CD4-positive, CD25-positive, alpha-beta regulatory T cell (primary cell): ENCODE data around the gene RAB28. TPM values are rescaled to one million over a fixed set of nuclear protein-coding genes. Genes with fewer than 3 reads are reported as not detected.
A peak's percentile ranks its signal among the peaks of the same experiment; 100 is the strongest.

Experiments used
- ATAC-seq, 2 donors: fragments of 150-1000 bp; cut with Tn5 transposase; one replicate each; pipeline ENCODE4 v1.10.0; 2021; ENCODE audit warnings: low read depth in 2 of 2, moderate number of reproducible peaks in 2 of 2, moderate library complexity in 1 of 2
- DNase-seq, 3 donors: peaks; one replicate each; pipeline versions ENCODE4 v3.0.0 to v3.0.0-alpha.2; 2012 to 2022; ENCODE audit warnings: mixed read lengths in 1 of 3
- H3K27ac ChIP-seq: one replicate; pipeline ENCODE4 v1.7.0; 2013; ENCODE audit warnings: mild to moderate bottlenecking, low read length; ENCODE audit not compliant: insufficient read depth, poor library complexity, severe bottlenecking
- H3K27me3 ChIP-seq: one replicate; pipeline ENCODE4 v1.7.0; 2013; ENCODE audit warnings: low read length; ENCODE audit not compliant: control insufficient read depth, insufficient read depth
- H3K36me3 ChIP-seq: one replicate; pipeline ENCODE4 v1.7.0; 2013; ENCODE audit warnings: mild to moderate bottlenecking, low read length, moderate library complexity; ENCODE audit not compliant: control insufficient read depth, insufficient read depth
- H3K4me1 ChIP-seq: 2 replicates; pipeline ENCODE4 v1.7.0; 2013; ENCODE audit warnings: mild to moderate bottlenecking, low read length; ENCODE audit not compliant: insufficient read depth, control insufficient read depth, poor library complexity, severe bottlenecking
- H3K4me3 ChIP-seq: one replicate; pipeline ENCODE4 v1.7.0; 2013; ENCODE audit warnings: low read depth, mild to moderate bottlenecking, low read length, moderate library complexity
- H3K9me3 ChIP-seq, 2 experiments: 1 replicate in 1 of 2; 2 replicates in 1 of 2; pipeline ENCODE4 v1.7.0; 2013; ENCODE audit warnings: low read length in 2 of 2, mild to moderate bottlenecking in 1 of 2, moderate library complexity in 1 of 2; ENCODE audit not compliant: control insufficient read depth in 2 of 2
- H3K27ac Mint-ChIP-seq, 3 donors: one replicate each; pipeline ENCODE4 v1.8.0; 2020 to 2022; ENCODE audit warnings: mild to moderate bottlenecking in 3 of 3, mixed read lengths in 3 of 3, moderate library complexity in 2 of 3
- H3K27me3 Mint-ChIP-seq: one replicate; pipeline ENCODE4 v1.8.0; 2022; ENCODE audit warnings: mild to moderate bottlenecking, mixed read lengths
- H3K36me3 Mint-ChIP-seq: one replicate; pipeline ENCODE4 v1.8.0; 2020; ENCODE audit warnings: mixed read lengths
- H3K4me1 Mint-ChIP-seq, 4 donors: one replicate each; pipeline ENCODE4 v1.8.0; 2020 to 2022; ENCODE audit warnings: mixed read lengths in 4 of 4, mild to moderate bottlenecking in 1 of 4
- H3K4me3 Mint-ChIP-seq, 4 donors: one replicate each; pipeline ENCODE4 v1.8.0; 2020 to 2022; ENCODE audit warnings: mild to moderate bottlenecking in 4 of 4, mixed read lengths in 4 of 4, moderate library complexity in 3 of 4
- H3K9me3 Mint-ChIP-seq, 7 donors: one replicate each; pipeline ENCODE4 v1.8.0; 2020 to 2022; ENCODE audit warnings: mixed read lengths in 7 of 7, mild to moderate bottlenecking in 3 of 7, moderate library complexity in 2 of 7
- polyA plus RNA-seq, 4 donors: library from polyadenylated mRNA; unstranded; fragments of 300-500 nt; fragmentation: Illumina TruSeq; gene quantifications; one replicate each; pipeline ENCODE4 v1.2.3, GENCODE V29; 2021
- total RNA-seq: library from RNA; stranded (reverse); gene quantifications from one replicate; pipeline ENCODE4 v1.2.3, GENCODE V29; 2022

Gene RAB28
- total and polyA plus RNA-seq, 5 donors from 2014 or later, result 7.5 to 18.2 (median 15.5) TPM

- H3K36me3 ChIP-seq, result no peaks in the 10 kb centered on the region
- H3K4me3 Mint-ChIP-seq, result peak overlapping the region in 1 of 4 donors; percentile 60
- peaks cover 5 to 12% of the 10 kb centered on the region in 2 experiments for H3K9me3 ChIP-seq
- H3K4me1 ChIP-seq, result peaks cover 29% of the 10 kb centered on the region
- H3K27ac ChIP-seq, result no peak overlapping the region
- peaks cover 97% of the 10 kb centered on the region for H3K27me3 Mint-ChIP-seq
- ATAC-seq (no peak), DNase-seq (no peak)
- peaks cover 6 to 42% (median 18%) of the 10 kb centered on the region in 4 donors for H3K4me1 Mint-ChIP-seq
- H3K27ac Mint-ChIP-seq, result peak overlapping the region in 1 of 3 donors; percentile 65
- no peaks in the 10 kb centered on the region for H3K36me3 Mint-ChIP-seq
- peaks cover 0 to 16% (median 0%) of the 10 kb centered on the region in 7 donors for H3K9me3 Mint-ChIP-seq
- H3K27me3 ChIP-seq, result peaks cover 58% of the 10 kb centered on the region
- H3K4me3 ChIP-seq, result no peak overlapping the region
Measured at GRCh38 chr4:13527192-13527980, 43.2 kb upstream of the RAB28 start.

- no peak overlapping the region for H3K27ac ChIP-seq
- Mint-ChIP-seq H3K36me3 (no peaks in the 10 kb centered on the region), H3K9me3 (peaks cover 0 to 16% (median 0%) of the 10 kb centered on the region in 7 donors), H3K4me3 (no peak overlapping the region), H3K4me1 (peaks cover 6 to 48% (median 18%) of the 10 kb centered on the region in 4 donors), H3K27me3 (peaks cover 99% of the 10 kb centered on the region), H3K27ac (no peak overlapping the region)
- H3K4me3 ChIP-seq, result no peak overlapping the region
- no peaks in the 10 kb centered on the region for H3K36me3 ChIP-seq
- no peak for DNase-seq
- H3K9me3 ChIP-seq, result peaks cover 5 to 12% of the 10 kb centered on the region in 2 experiments
- no peak for ATAC-seq
- H3K27me3 ChIP-seq, result peaks cover 56% of the 10 kb centered on the region
- peaks cover 31% of the 10 kb centered on the region for H3K4me1 ChIP-seq
Measured at GRCh38 chr4:13526658-13527057, 42.5 kb upstream of the RAB28 start.

- Histone ChIP-seq H3K4me1 (peaks cover 26% of the 10 kb centered on the region), H3K4me3 (no peak overlapping the region), H3K36me3 (no peaks in the 10 kb centered on the region), H3K9me3 (peaks cover 5 to 12% of the 10 kb centered on the region in 2 experiments), H3K27me3 (peaks cover 58% of the 10 kb centered on the region), H3K27ac (no peak overlapping the region)
- H3K27ac Mint-ChIP-seq, result no peak overlapping the region
- no peak overlapping the region for H3K4me3 Mint-ChIP-seq
- H3K27me3 Mint-ChIP-seq, result peaks cover 96% of the 10 kb centered on the region
- peaks cover 6 to 38% (median 14%) of the 10 kb centered on the region in 4 donors for H3K4me1 Mint-ChIP-seq
- no peaks in the 10 kb centered on the region for H3K36me3 Mint-ChIP-seq
- no peak for DNase-seq
- no peak for ATAC-seq
- H3K9me3 Mint-ChIP-seq, result peaks cover 0 to 14% (median 0%) of the 10 kb centered on the region in 7 donors
Measured at GRCh38 chr4:13525606-13526281, 41.6 kb upstream of the RAB28 start.

- peaks cover 94% of the 10 kb centered on the region for H3K27me3 Mint-ChIP-seq
- Histone ChIP-seq H3K36me3 (no peaks in the 10 kb centered on the region), H3K27me3 (peaks cover 53% of the 10 kb centered on the region), H3K9me3 (peaks cover 5 to 12% of the 10 kb centered on the region in 2 experiments), H3K4me1 (peaks cover 26% of the 10 kb centered on the region), H3K4me3 (no peak overlapping the region), H3K27ac (no peak overlapping the region)
- no peak overlapping the region for H3K27ac Mint-ChIP-seq
- no peaks in the 10 kb centered on the region for H3K36me3 Mint-ChIP-seq
- peaks cover 0 to 14% (median 0%) of the 10 kb centered on the region in 7 donors for H3K9me3 Mint-ChIP-seq
- no peak for ATAC-seq
- H3K4me1 Mint-ChIP-seq, result peaks cover 6 to 36% (median 12%) of the 10 kb centered on the region in 4 donors
- DNase-seq, result no peak
- no peak overlapping the region for H3K4me3 Mint-ChIP-seq
Measured at GRCh38 chr4:13524504-13525243, 40.5 kb upstream of the RAB28 start.

- Mint-ChIP-seq H3K27me3 (peaks cover 93% of the 10 kb centered on the region), H3K4me3 (no peak overlapping the region), H3K27ac (peak overlapping the region in 1 of 3 donors; percentile 43), H3K9me3 (peaks cover 0 to 12% (median 0%) of the 10 kb centered on the region in 7 donors), H3K4me1 (peaks cover 6 to 28% (median 12%) of the 10 kb centered on the region in 4 donors), H3K36me3 (no peaks in the 10 kb centered on the region)
- ATAC-seq (no peak), DNase-seq (no peak)
- Histone ChIP-seq H3K4me3 (no peak overlapping the region), H3K27ac (no peak overlapping the region), H3K36me3 (no peaks in the 10 kb centered on the region), H3K9me3 (peaks cover 5 to 12% of the 10 kb centered on the region in 2 experiments), H3K4me1 (peaks cover 20% of the 10 kb centered on the region), H3K27me3 (peaks cover 51% of the 10 kb centered on the region)
Measured at GRCh38 chr4:13523591-13524503, 39.7 kb upstream of the RAB28 start.

GRCh38 chr4:13523105-13523477 lies 39.0 kb upstream of the RAB28 start:
- no peak overlapping the region for H3K27ac ChIP-seq
- H3K9me3 ChIP-seq, result peaks cover 5 to 12% of the 10 kb centered on the region in 2 experiments
- ATAC-seq, result no peak
- peaks cover 0 to 12% (median 0%) of the 10 kb centered on the region in 7 donors for H3K9me3 Mint-ChIP-seq
- H3K36me3 Mint-ChIP-seq, result no peaks in the 10 kb centered on the region
- peaks cover 45% of the 10 kb centered on the region for H3K27me3 ChIP-seq
- H3K4me1 Mint-ChIP-seq, result peaks cover 0 to 20% (median 4%) of the 10 kb centered on the region in 4 donors
- peaks cover 91% of the 10 kb centered on the region for H3K27me3 Mint-ChIP-seq
- H3K4me3 ChIP-seq, result no peak overlapping the region
- no peak for DNase-seq
- H3K4me1 ChIP-seq, result peaks cover 14% of the 10 kb centered on the region
- H3K27ac Mint-ChIP-seq, result no peak overlapping the region
- H3K4me3 Mint-ChIP-seq, result peak overlapping the region in 1 of 4 donors; percentile 60
- no peaks in the 10 kb centered on the region for H3K36me3 ChIP-seq
